Stimulated activated CD4-positive, alpha-beta T cell treated with anti-CD3 and anti-CD28 coated beads, TNF-alpha, amount 100 ng/mL, for 1 hour (primary cell): ENCODE measurements around the gene DGKQ.
A peak's percentile ranks its signal among the peaks of the same experiment; 100 is the strongest.
"Not testable (repeated sequence)": the region's sequence is repeated elsewhere in the genome, so short reads cannot be mapped to it uniquely, and the experiment has no call there.

Experiments
- DNase-seq, 3 donors: peaks; one replicate each; pipeline ENCODE4 v3.0.0-alpha.2; 2020; ENCODE audit warnings: low read depth in 3 of 3, low spot score in 1 of 3

The DGKQ gene

GRCh38 chr4:951186-951585 is 22.2 kb downstream of the DGKQ start:
- no peak for DNase-seq

- no peak for DNase-seq
These were observed 23.0 kb downstream of the DGKQ start for GRCh38 chr4:950136-951020.

GRCh38 chr4:949656-950055 is 23.7 kb downstream of the DGKQ start:
- DNase-seq = no peak

GRCh38 chr4:948936-949300 is 24.5 kb downstream of the DGKQ start:
- no peak for DNase-seq

- DNase-seq = no peak
These were observed 25.1 kb downstream of the DGKQ start for GRCh38 chr4:948101-948935.

- no peak for DNase-seq
These were observed 25.8 kb downstream of the DGKQ start for GRCh38 chr4:947491-947971.

- DNase-seq = no peak
These were observed 26.6 kb downstream of the DGKQ start for GRCh38 chr4:946517-947471.

- no peak for DNase-seq
These were observed 27.3 kb downstream of the DGKQ start for GRCh38 chr4:946103-946450.

GRCh38 chr4:945274-946102 is 27.9 kb downstream of the DGKQ start:
- DNase-seq = no peak

- DNase-seq = not testable (repeated sequence)
These were observed 33.9 kb downstream of the DGKQ start for GRCh38 chr4:939508-939907.

GRCh38 chr4:932713-933070 is 40.7 kb downstream of the DGKQ start:
- DNase-seq = no peak

- DNase-seq = peak; percentile 91 to 97 (median 96)
These were observed 41.2 kb downstream of the DGKQ start, which contains the start of the genes GAK and TMEM175 for GRCh38 chr4:931960-932712. GAK (minus strand) TSS chr4:932316; CDS start chr4:932187, 129 bp downstream. TMEM175 (plus strand) TSS chr4:932460; CDS start chr4:947740, 15,280 bp downstream.

- DNase-seq = no peak
These were observed 42.0 kb downstream of the DGKQ start for GRCh38 chr4:931194-931959.

- no peak for DNase-seq
These were observed 42.6 kb downstream of the DGKQ start for GRCh38 chr4:930827-931193.

GRCh38 chr4:930028-930551 is 43.3 kb downstream of the DGKQ start:
- DNase-seq = no peak

- no peak for DNase-seq
These were observed 44.1 kb downstream of the DGKQ start for GRCh38 chr4:929096-929765.

GRCh38 chr4:927566-927965 is 45.8 kb downstream of the DGKQ start:
- not testable (repeated sequence) for DNase-seq

GRCh38 chr4:926538-926937 is 46.8 kb downstream of the DGKQ start:
- no peak for DNase-seq
